Upper lobe of left lung (tissue), 6 donors: Measurements from ENCODE around the gene DRD5. TPM values are rescaled to one million over a fixed set of nuclear protein-coding genes. Genes with fewer than 3 reads are reported as not detected.
A peak's percentile ranks its signal among the peaks of the same experiment; 100 is the strongest.

Experiments
- ATAC-seq, 2 donors: fragments of 200-7000 bp; cut with Tn5 transposase; one replicate each; pipeline ENCODE4 v1.9.1; 2022; ENCODE audit warnings: mild to moderate bottlenecking in 2 of 2, moderate library complexity in 2 of 2; ENCODE audit not compliant: low FRiP score in 2 of 2
- DNase-seq, 2 donors: peaks; one replicate each; pipeline ENCODE4 v3.0.0-alpha.2; 2019 to 2020
- H3K27ac ChIP-seq, 4 donors: fragments of 200-600 bp; sonication (generic); one replicate each; pipeline ENCODE4 v1.5.1; 2016 to 2019
- H3K27me3 ChIP-seq, 4 donors: fragments of 200-600 bp; sonication (generic); one replicate each; pipeline ENCODE4 v1.5.1; 2017 to 2019
- H3K36me3 ChIP-seq, 4 donors: fragments of 200-600 bp; sonication (generic); one replicate each; pipeline ENCODE4 v1.5.1; 2016 to 2019
- H3K4me1 ChIP-seq, 4 donors: fragments of 200-600 bp; sonication (generic); one replicate each; pipeline ENCODE4 v1.5.1; 2018 to 2019
- H3K4me3 ChIP-seq, 4 donors: fragments of 200-600 bp; sonication (generic); one replicate each; pipeline ENCODE4 v1.5.1; 2017 to 2019; ENCODE audit warnings: mild to moderate bottlenecking in 2 of 4, moderate library complexity in 1 of 4
- H3K9me3 ChIP-seq, 4 donors: fragments of 200-600 bp; sonication (generic); one replicate each; pipeline ENCODE4 v1.5.1; 2018 to 2019
- EP300 ChIP-seq, 4 donors: sonication (generic); formaldehyde crosslinking; IDR thresholded peaks; one replicate each; pipeline ENCODE4 v1.5.1; 2017; ENCODE audit warnings: antibody characterized with exemption in 4 of 4, control low read depth in 2 of 4
- POLR2A ChIP-seq, 4 donors: fragments of 450-650 bp; IDR thresholded peaks; one replicate each; pipeline ENCODE4 v1.5.1; 2016 to 2017; ENCODE audit warnings: antibody characterized with exemption in 4 of 4, mild to moderate bottlenecking in 2 of 4
- POLR2AphosphoS5 ChIP-seq, 2 donors: sonication (generic); formaldehyde crosslinking; IDR thresholded peaks; one replicate each; pipeline ENCODE4 v1.5.1; 2017; ENCODE audit warnings: antibody characterized with exemption in 2 of 2
- WGBS, 2 donors: methylation state at CpG; one replicate each; pipeline ENCODE4 v1.1.5; 2017 to 2018; 5-methylcytosine and 5-hydroxymethylcytosine counted together
- total RNA-seq, 6 donors: library from RNA; depleted of rRNA in 4 of 6; stranded (reverse); fragments of >200 nt in 4 of 6; gene quantifications; one replicate each; pipeline versions ENCODE4 v1.1.0 to v1.2.1, GENCODE V29; 2016 to 2021
- TF ChIP-seq, protein P1 (sequence below), 6 experiments: fragments of 450-650 bp in 4 of 6; fragments of 200-600 bp in 2 of 6; sonication (generic) in 2 of 6; IDR thresholded peaks; one replicate each; pipeline ENCODE4 v1.5.1; 2016 to 2019; ENCODE audit warnings: antibody characterized with exemption in 6 of 6
- donor health status: DM: no; HTN: no; CAD: no; lungs with moderate emphysema.
- donor health status: DM: no; HTN: yes; CAD: no; lungs with severe emphysema.

Gene DRD5
- total RNA-seq, 6 donors from 2014 or later, result not detected

DNA sequence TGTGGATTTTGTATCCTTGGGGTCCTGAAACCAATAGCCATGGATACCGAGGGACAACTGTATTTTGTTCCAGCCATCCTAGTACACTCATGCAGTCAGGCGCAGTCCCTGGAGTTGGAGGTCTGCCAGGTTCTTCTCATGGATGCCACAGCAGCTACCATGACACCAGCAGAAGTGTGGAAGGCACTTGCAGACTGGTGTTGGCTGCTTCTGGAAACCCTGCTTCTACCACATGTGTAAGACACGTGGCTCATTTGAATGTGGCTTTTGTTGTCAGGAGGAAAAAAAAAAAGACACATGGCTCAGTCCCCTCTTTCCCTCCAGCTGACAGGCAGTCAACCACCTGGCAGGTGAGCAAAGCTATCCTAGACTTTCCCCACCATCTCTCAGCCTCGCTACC, 19.4 kb downstream of the DRD5 start:
- Histone ChIP-seq H3K27me3 (no peaks in the 10 kb centered on the region), H3K4me1 (no peaks in the 10 kb centered on the region), H3K27ac (no peak overlapping the region), H3K9me3 (no peaks in the 10 kb centered on the region), H3K4me3 (no peak overlapping the region), H3K36me3 (no peaks in the 10 kb centered on the region)
- ATAC-seq, result peak in 1 of 2 donors; percentile 46
- TF ChIP-seq POLR2A (IDR thresholded peaks at IDR 0.05) (no peak), EP300 (IDR thresholded peaks at IDR 0.05) (no peak), POLR2AphosphoS5 (IDR thresholded peaks at IDR 0.05) (no peak)
- TF ChIP-seq, protein P1, sequence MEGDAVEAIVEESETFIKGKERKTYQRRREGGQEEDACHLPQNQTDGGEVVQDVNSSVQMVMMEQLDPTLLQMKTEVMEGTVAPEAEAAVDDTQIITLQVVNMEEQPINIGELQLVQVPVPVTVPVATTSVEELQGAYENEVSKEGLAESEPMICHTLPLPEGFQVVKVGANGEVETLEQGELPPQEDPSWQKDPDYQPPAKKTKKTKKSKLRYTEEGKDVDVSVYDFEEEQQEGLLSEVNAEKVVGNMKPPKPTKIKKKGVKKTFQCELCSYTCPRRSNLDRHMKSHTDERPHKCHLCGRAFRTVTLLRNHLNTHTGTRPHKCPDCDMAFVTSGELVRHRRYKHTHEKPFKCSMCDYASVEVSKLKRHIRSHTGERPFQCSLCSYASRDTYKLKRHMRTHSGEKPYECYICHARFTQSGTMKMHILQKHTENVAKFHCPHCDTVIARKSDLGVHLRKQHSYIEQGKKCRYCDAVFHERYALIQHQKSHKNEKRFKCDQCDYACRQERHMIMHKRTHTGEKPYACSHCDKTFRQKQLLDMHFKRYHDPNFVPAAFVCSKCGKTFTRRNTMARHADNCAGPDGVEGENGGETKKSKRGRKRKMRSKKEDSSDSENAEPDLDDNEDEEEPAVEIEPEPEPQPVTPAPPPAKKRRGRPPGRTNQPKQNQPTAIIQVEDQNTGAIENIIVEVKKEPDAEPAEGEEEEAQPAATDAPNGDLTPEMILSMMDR (IDR thresholded peaks at IDR 0.05), result no peak
- DNase-seq, result no peak
- WGBS, 2 donors, result 76 to 84% methylated on average over 4 of the region's 4 CpGs

GRCh38 chr4:9804918-9805317, 23.5 kb downstream of the DRD5 start:
- Histone ChIP-seq H3K27ac (no peak overlapping the region), H3K27me3 (no peaks in the 10 kb centered on the region), H3K4me1 (no peaks in the 10 kb centered on the region), H3K9me3 (no peaks in the 10 kb centered on the region), H3K36me3 (no peaks in the 10 kb centered on the region), H3K4me3 (no peak overlapping the region)
- WGBS, 2 donors, result 91 to 100% methylated on average over 1 to 5 of the region's 5 CpGs
- no peak for TF ChIP-seq POLR2A (IDR thresholded peaks at IDR 0.05)
- TF ChIP-seq POLR2AphosphoS5 (IDR thresholded peaks at IDR 0.05), result no peak
- no peak for TF ChIP-seq EP300 (IDR thresholded peaks at IDR 0.05)
- TF ChIP-seq, protein P1 (IDR thresholded peaks at IDR 0.05), result no peak
- DNase-seq, result peak in 1 of 2 donors; percentile 22
- no peak for ATAC-seq

- no peak overlapping the region for H3K4me3 ChIP-seq
- 68 to 73% methylated on average over 4 to 5 of the region's 5 CpGs for WGBS, 2 donors
- no peaks in the 10 kb centered on the region for H3K27me3 ChIP-seq
- no peaks in the 10 kb centered on the region for H3K9me3 ChIP-seq
- no peak for ATAC-seq
- TF ChIP-seq EP300 (IDR thresholded peaks at IDR 0.05) (no peak), POLR2A (IDR thresholded peaks at IDR 0.05) (no peak), POLR2AphosphoS5 (IDR thresholded peaks at IDR 0.05) (no peak)
- TF ChIP-seq, protein P1 (IDR thresholded peaks at IDR 0.05), result no peak
- H3K4me1 ChIP-seq, result no peaks in the 10 kb centered on the region
- no peak for DNase-seq
- H3K36me3 ChIP-seq, result no peaks in the 10 kb centered on the region
- H3K27ac ChIP-seq, result no peak overlapping the region
These were observed 26.6 kb downstream of the DRD5 start for GRCh38 chr4:9808077-9808476.

DNA sequence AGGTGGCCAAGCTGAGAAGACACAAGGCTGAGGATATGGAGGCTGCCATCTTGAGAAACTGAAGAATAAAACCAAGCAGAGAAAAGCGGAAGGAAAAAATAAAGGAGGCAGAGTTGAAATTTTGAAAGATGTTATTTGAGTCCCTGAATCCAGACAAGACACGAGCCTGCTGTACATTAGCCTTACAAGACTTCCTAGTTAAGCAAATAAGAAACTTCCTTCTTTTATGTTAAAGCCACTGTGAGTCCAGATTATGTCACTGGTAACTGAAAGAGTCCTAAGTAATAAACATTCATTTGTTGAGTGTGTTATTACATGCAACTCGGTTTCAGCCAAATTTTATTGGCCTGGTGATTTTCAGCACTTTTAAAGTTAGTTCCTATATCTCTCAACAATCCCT, 30.4 kb downstream of the DRD5 start:
- no peaks in the 10 kb centered on the region for H3K36me3 ChIP-seq
- 67 to 69% methylated on average over 3 of the region's 3 CpGs for WGBS, 2 donors
- peak in 1 of 2 donors; percentile 53 for ATAC-seq
- no peaks in the 10 kb centered on the region for H3K27me3 ChIP-seq
- TF ChIP-seq POLR2A (IDR thresholded peaks at IDR 0.05) (no peak), POLR2AphosphoS5 (IDR thresholded peaks at IDR 0.05) (no peak), EP300 (IDR thresholded peaks at IDR 0.05) (no peak)
- TF ChIP-seq, protein P1 (IDR thresholded peaks at IDR 0.05), result no peak
- H3K4me3 ChIP-seq, result no peak overlapping the region
- H3K9me3 ChIP-seq, result no peaks in the 10 kb centered on the region
- DNase-seq, result no peak
- no peak overlapping the region for H3K27ac ChIP-seq
- no peaks in the 10 kb centered on the region for H3K4me1 ChIP-seq
